H1 (cell line): ENCODE results near the gene ACADSB. TPM values are rescaled to one million over a fixed set of nuclear protein-coding genes. Genes with fewer than 3 reads are reported as not detected.

ENCODE experiments used
- ASH2L ChIP-seq: fragments of 200-600, 300-600 bp; sonication (generic); IDR thresholded peaks from one replicate; pipeline ENCODE4 v1.7.1; 2017; ENCODE audit warnings: low read length
- CHD2 ChIP-seq: IDR thresholded peaks from 2 replicates; pipeline ENCODE4 v1.6.1; 2012; ENCODE audit warnings: low read length, improper control_type of control experiment
- EGR1 ChIP-seq: IDR thresholded peaks from 2 replicates; pipeline ENCODE4 v1.6.1; 2011; ENCODE audit warnings: low read depth, low read length, borderline replicate concordance
- HDAC2 ChIP-seq, 2 experiments: fragments of 300-600 bp in 1 of 2; sonication (generic) in 1 of 2; IDR thresholded peaks; 2 replicates each; pipeline ENCODE4 v1.6.1; 2011 to 2012; ENCODE audit warnings: low read depth in 2 of 2, low read length in 2 of 2, mild to moderate bottlenecking in 2 of 2, moderate library complexity in 2 of 2, borderline replicate concordance in 1 of 2, inconsistent platforms in 1 of 2
- POLR2A ChIP-seq, 2 experiments: IDR thresholded peaks; 1 replicate in 1 of 2; 2 replicates in 1 of 2; pipeline ENCODE4 v1.6.1; 2011; ENCODE audit warnings: low read depth in 2 of 2, low read length in 2 of 2, mild to moderate bottlenecking in 2 of 2; ENCODE audit errors: control extremely low read depth in 1 of 2
- SRF ChIP-seq: IDR thresholded peaks from 2 replicates; pipeline ENCODE4 v1.6.1; 2011; ENCODE audit warnings: mild to moderate bottlenecking, low read depth, low read length, moderate library complexity
- polyA plus RNA-seq, 7 experiments: library from polyadenylated mRNA; depleted of rRNA in 3 of 7; stranded (reverse) in 5 of 7; unstranded in 2 of 7; fragments of >200 nt in 5 of 7; fragments of 200-250 nt in 2 of 7; gene quantifications; 1 replicate in 5 of 7; 2 replicates in 1 of 7; 4 replicates in 1 of 7; pipeline versions ENCODE4 v1.2.1 to v1.2.3, GENCODE V29; 2011 to 2013; ENCODE audit warnings: missing spikeins in 2 of 7, mixed read lengths in 2 of 7
- total RNA-seq: library from RNA; stranded (reverse); fragmentation: NEBNext Ultra II Directional; extraction: Animal tissue kit (Norgen Biotek cat#: 25700); gene quantifications from 2 replicates; pipeline ENCODE4 v1.2.1, GENCODE V29; 2021

ACADSB gene
- total and polyA plus RNA-seq, 2 of the 8 experiments (the other 6 are each of a cell fraction or from before 2014, with no cell fraction given) = 5.6 to 11.2 TPM

- TF ChIP-seq HDAC2 (IDR thresholded peaks at IDR 0.05; ENCODE audit: borderline replicate concordance in 1 of 2, low read depth in 2 of 2, low read length in 2 of 2) = peak in 1 of 2 experiments; percentile 74; a peak in 1 of 4 replicates
- peak; percentile 98 for TF ChIP-seq CHD2
- no peak for TF ChIP-seq EGR1
- TF ChIP-seq ASH2L = peak; percentile 97
- peak; percentile 60 to 89 for TF ChIP-seq POLR2A (IDR thresholded peaks at IDR 0.05; ENCODE audit: control extremely low read depth in 1 of 2, low read depth in 2 of 2, low read length in 2 of 2)
- no peak for TF ChIP-seq SRF
These were observed at the start of gene ACADSB, which contains the start of gene IKZF5 (continued) for GRCh38 chr10:123008355-123009104.
